Stimulated activated CD4-positive, alpha-beta T cell treated with anti-CD3 and anti-CD28 coated beads, Interleukin-12 subunit alpha, Interleukin-12 subunit beta, amount 100 ng/mL, for 24 hours (primary cell): ENCODE data around the gene SLC25A23.
"Not testable (repeated sequence)": the region's sequence is repeated elsewhere in the genome, so short reads cannot be mapped to it uniquely, and the experiment has no call there.

Source experiments
- DNase-seq, 2 experiments: peaks; one replicate each; pipeline ENCODE4 v3.0.0-alpha.2; 2020; ENCODE audit warnings: low read depth in 2 of 2

SLC25A23 gene

DNA sequence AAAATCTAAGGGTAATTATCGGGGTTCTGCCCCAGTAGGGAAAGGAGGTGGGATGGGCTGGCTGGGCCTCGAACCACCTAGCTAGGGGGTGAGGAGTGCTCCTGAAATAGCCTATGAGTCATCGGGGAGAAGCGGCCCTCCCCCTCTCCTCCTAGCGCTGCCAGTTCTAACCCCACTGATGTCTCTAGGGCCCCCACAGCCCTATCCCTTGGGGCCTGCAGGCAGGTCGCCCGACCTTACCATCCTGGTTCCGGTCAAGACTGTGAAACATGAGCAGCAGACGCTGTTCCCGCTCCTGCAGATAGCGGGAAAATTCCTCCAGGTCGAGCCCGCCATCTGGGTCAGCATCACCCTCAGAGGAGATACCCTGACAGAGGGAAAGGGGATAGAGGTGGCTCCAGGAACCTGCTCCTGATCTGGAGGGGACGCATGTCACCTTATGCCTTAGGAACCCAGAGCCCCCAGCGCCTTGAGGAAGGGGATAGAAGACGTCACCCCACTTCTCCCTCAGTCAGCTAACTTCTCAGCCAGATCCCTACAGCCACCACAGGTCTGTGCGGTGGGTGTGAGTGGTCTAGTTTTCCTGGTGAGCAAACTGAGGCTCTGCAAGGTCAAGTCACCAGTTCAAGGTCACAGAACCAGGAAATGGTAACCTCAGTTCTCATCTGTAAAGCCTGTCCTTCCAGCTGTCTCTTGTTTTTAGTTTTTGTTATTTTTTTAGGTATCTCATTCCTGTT lies 1.5 kb downstream of the SLC25A23 start:
- no peak for DNase-seq

DNA sequence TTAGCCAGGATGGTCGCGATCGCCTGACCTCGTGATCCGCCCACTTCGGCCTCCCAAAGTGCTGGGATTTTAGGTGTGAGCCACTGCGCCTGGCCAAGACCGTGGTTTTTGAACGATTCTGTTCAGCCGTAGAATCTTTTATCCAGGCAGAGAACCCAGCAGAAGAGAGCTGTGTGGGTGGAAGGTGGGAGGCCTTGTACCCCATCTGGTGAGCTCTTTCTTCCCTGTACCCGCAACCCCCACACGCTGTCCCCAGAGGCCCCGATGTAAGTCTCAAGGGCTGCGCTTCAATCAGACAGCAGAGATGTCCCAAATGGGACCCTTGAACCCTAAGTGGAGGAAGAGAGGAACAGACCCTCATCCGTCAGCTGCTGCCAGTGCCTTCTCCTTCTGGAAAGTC lies 3.7 kb downstream of the SLC25A23 start:
- no peak for DNase-seq

DNA sequence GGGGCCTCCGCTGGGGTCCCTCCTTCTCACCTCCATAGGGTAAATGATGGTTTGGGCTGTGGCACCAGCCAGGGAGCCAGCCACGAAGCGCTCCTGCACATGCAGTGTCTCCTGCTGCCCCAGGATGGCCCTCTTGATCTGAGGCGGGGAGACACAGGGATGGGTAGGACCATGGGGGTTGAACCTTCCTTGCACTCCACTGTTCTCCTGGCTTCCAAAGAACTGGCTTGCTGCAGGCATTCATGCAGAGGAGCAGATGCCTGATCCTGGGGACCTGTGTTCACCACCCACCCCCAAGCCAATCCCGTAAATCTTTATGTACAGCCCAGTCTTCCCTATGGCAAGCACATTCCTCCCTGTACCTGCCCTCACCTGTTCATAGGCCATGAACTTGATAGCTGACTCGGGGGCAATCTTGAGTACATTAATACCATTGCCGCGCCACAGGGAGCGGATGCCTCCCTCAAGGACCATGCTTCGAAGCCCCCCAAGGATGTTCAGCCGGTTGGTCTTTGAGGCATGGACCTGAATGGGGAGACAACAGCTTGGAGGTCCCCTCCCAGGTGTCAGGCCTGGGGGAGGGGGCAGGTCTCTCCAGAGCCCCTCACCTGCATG lies 5.5 kb downstream of the SLC25A23 start:
- no peak for DNase-seq

DNA sequence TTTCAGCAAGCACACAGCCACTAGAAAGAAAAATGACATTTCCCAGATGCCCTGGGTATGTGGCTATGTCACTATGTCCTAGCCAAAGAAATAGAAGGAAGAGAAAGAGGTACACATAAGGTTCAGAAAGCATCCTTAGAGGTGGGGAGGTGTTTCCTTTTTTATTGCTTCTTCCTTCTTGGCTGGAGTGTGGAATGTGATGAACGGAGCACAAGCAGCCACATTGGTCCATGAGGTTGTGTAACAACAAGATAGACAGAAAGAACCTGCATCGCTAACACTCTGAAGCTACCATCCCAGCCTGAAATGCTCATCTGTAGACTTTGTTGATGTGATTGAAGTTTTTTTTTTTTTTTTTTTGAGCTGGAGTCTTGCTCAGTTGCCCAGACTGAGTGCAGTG lies 6.7 kb downstream of the SLC25A23 start:
- no peak for DNase-seq

DNA sequence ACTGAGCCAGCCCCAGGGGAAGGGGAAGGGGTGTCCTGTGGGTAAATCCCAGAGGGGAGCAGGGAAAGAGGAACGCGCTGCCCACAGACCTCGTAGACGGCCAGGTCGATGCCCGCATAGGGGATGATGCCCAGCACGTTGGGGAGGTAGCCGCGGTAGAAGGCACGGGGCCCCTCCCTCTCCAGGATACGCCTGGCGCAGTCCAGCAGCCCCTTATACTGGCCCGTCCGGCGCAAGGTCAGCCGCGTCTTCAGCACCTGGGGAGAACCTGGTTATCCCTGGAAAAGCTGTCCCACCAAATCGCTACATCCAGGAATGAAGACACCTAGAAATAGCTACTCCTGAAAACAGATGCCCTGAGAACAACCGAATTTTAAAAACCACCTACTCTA lies 7.4 kb downstream of the SLC25A23 start:
- DNase-seq = no peak

- DNase-seq = no peak
Observed at GRCh38 chr19:6451583-6452222, 7.9 kb downstream of the SLC25A23 start.

GRCh38 chr19:6450166-6450565 lies 9.4 kb downstream of the SLC25A23 start:
- DNase-seq = no peak

GRCh38 chr19:6448045-6448444 lies 11.5 kb downstream of the SLC25A23 start:
- no peak for DNase-seq

- no peak for DNase-seq
Observed at GRCh38 chr19:6446452-6446851, 13.1 kb downstream of the SLC25A23 start.

DNA sequence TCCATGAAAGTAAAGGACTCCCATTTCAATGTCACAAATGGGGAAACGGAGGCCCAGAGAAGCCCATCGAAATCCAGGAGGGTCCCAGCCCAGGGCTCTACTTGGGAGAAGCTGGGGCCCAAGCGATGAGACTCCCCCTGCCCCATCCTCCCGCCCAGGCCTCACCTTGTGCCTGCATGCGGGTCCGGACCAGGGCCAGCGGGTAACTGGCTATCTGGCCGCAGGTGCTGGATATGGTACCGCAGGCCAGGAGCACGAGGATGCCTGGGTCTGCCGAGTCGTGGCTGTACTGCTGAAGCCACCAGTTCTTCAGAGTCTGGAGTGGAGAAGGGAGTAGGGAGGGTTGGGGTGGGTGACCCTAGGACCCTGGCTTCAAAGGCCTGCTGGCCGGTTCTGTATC lies 15.6 kb downstream of the SLC25A23 start:
- no peak for DNase-seq

DNA sequence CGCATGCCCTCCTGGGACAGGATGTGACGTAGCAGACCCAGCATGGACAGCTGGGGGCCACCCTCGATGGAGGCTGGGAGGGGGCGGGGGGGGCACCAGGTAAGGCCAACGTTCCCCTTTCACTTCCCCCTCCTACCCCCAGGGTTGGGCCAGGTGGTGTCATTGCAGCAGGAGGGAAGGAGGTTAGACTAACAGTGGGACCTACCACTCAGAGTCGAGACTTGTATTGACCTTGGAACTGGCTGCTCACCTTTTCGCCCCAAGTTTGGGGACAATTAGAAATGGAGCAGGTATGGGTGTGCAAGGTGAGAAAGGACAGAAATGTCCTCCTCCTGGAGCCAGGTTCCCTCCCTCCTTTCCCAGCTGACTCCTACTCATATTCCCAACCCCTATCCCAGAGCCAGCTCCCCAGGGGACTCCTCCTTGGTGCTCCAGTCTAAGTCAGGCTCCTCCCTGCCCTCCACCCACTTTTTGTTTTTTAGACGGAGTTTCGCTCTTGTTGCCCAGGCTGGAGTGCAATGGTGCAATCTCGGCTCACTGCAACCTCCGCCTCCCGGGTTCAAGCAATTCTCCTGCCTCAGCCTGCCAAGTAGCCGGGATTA lies 17.4 kb downstream of the SLC25A23 start:
- DNase-seq = no peak

- DNase-seq = no peak
Observed at GRCh38 chr19:6440905-6441304, 18.7 kb downstream of the SLC25A23 start.

DNA sequence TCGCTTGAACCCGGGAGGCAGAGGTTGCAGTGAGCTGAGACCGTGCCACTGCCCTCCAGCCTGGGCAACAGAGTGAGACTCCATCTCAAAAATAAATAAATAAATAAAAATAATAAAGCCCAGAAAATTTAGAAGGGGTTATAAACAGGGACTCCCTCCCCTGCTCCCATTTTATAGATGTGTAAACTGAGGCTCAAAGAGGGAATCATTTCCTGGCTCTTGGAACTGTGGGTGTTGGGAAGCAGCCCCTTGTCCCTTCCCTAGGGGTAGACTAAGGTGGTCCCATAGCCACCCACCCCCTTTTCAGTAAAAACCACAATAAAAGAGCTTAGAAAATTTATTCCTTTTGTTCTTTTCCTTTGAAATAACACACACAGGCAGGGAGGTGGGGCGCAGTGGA lies 19.8 kb downstream of the SLC25A23 start:
- DNase-seq = no peak

DNA sequence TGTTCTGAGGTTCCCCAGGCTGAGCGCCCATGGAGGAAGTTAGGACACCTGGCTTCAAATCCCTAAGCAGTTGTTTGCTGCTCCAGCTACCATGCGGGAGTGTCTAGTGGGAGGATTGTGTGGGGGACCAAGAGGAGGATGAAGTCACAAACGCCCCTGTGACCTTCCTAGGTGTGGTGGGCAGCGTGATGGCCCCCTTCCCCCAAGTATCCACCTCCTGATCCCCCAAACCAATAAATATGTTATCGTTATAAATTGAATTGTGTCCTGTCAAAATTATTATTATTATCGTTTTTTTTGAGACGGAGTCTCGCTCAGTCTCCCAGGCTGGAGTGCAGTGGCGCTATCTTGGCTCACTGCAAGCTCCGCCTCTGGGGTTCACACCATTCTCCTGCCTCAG lies 25.9 kb downstream of the SLC25A23 start, which contains the start of gene SLC25A41:
Gene SLC25A41, minus strand, starts transcription at position 101 of the 400 bp plus-strand sequence. Its CDS starts 70 bp downstream, at position 31.
- DNase-seq = no peak

DNA sequence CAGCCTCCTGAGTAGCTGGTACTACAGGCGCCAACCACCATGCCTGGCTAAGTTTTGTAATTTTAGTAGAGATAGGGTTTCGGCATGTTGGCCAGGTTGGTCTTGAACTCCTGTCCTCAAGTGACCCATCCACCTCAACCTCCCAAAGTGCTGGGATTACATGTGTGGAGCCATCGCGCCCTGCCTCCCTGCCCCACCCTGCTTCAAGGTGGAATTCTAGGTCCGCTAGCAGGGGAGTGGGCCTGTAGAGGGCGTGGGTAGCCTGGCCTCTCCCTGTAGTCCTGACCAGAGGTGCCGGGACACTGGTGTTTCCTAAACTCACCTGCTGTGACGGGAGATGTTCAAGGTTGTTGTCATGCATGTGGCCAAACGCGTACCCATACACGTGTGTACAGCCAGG lies 26.4 kb downstream of the SLC25A23 start:
- DNase-seq = no peak

GRCh38 chr19:6431891-6432290 lies 27.7 kb downstream of the SLC25A23 start:
- DNase-seq = no peak

- no peak for DNase-seq
Observed at GRCh38 chr19:6429419-6430221, 30.0 kb downstream of the SLC25A23 start.

DNA sequence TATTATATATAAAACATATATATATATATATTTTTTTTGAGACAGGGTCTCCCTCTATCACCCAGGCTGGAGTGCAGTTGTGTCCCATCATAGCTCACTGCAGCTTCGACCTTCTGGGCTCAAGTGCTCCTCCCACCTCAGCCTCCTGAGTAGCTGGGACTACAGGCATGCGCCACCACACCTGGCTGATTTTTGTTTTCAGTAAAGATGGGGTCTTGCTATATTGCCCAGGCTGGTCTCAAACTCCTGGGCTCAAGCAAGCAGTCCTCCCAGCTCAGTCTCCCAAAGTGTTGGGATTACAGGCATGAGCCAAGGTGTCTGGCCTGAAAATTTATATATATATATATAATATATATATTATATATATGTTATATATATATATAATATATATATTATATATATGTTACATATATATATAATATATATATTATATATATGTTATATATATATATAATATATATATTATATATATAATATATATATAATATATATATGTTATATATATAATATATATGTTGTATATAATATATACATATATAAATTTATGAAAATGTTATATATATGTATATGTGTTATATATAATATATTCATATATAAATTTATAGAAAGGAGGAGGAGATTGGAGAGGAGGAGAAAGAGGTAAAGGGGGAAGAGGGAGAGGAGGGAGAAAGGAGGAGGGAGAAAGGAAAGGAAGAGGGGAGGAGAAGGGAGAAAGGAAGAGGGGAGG lies 30.7 kb downstream of the SLC25A23 start:
- not testable (repeated sequence) for DNase-seq

GRCh38 chr19:6427131-6427530 lies 32.5 kb downstream of the SLC25A23 start:
- no peak for DNase-seq

DNA sequence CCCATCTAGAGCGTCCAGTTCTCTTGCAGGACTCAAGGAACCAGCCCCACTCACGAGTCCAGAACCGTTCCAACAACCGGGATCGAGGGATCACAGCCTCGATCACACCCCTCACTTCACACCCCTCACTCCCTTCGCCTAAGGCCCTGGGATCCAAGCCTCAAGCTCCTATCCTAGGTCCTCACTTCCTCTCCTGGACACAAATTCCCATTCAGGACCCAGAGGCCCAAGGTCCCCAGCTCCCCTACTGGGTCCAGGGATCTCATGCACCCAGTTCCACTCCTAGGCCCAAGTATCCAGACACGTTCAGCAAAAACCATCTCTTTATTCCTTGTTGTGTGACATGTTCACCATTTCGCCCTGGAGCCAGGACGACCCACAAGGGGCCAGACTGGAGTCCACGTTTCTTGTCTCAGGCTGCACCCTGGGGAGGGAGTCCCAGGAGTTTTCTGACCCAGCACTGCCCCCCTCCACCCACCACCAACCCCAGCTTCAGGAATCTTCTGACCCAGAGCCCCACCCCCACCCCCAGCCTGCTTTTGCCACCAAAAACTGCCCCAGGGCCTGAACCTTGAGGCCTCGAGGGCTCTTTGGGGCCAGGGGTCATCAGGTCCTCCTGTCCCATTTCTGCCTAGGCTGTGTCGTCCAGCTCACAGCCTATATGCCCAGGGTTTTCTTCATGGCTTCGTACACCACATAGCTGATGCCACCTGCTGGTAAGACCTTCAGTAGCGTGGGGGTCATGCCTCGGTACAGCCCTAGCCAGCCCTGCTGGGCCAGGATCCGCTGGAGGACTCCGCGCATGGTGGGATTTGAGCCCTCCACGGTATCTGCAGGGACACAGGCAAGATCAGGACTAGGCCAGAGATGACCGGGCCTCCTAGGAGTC lies 33.6 kb downstream of the SLC25A23 start:
- DNase-seq = no peak
